Measurements from ENCODE around the gene SLC49A4. TPM values are rescaled to one million over a fixed set of nuclear protein-coding genes. Genes with fewer than 3 reads are reported as not detected.

SLC49A4 gene
- total and polyA plus RNA-seq, 2 of the 13 experiments (the other 11 are each of a cell fraction or from before 2014, with no cell fraction given) = 6.5 to 16.3 TPM

GRCh38 chr3:122893282-122893681 is 98.4 kb downstream of the SLC49A4 start:
- Histone ChIP-seq H3K36me3 (replicated peaks in 1 of 2; ENCODE audit: control insufficient read depth in 1 of 2, insufficient read depth in 2 of 2, low read length in 2 of 2) (no peaks in the 10 kb centered on the region), H4K20me1 (ENCODE audit: insufficient read depth, low read length) (no peaks in the 10 kb centered on the region), H3K4me1 (ENCODE audit: insufficient read depth, low read length) (peaks cover 39% of the 10 kb centered on the region), H3K9me3 (ENCODE audit: low read length) (no peaks in the 10 kb centered on the region), H3K27me3 (ENCODE audit: control insufficient read depth in 1 of 2, insufficient read depth in 2 of 2, low read length in 2 of 2) (peaks cover 0 to 3% of the 10 kb centered on the region in 2 experiments; a peak in 1 of 5 replicates), H3K4me3 (replicated peaks in 1 of 3; ENCODE audit: insufficient read depth in 1 of 3, low read depth in 2 of 3, low read length in 3 of 3) (no peak overlapping the region; a peak in 2 of 6 replicates), H3K27ac (ENCODE audit: extremely low read length, insufficient read depth, low read length) (no peak overlapping the region), H3K4me2 (ENCODE audit: low read depth, low read length) (peak overlapping the region; percentile 82), H3K9ac (ENCODE audit: insufficient read depth, low read depth, low read length) (no peak overlapping the region; the same call in 1 of the 2 replicates), H2AFZ (ENCODE audit: low read length) (no peak overlapping the region), H3K79me2 (ENCODE audit: insufficient read depth, low read length) (no peaks in the 10 kb centered on the region)
- FAIRE-seq = peak; percentile 46
- intact Hi-C loops (cut with micrococcal nuclease; ENCODE audit: unreplicated experiment) = no loop called here
- POLR2A ChIA-PET = no interaction called here
- in situ Hi-C loops (cut with HindIII; ENCODE audit: extremely low pct_ligation_motif_present, low pct_unique_long_range_greater_than_20kb) = no loop called here
- 37% methylated on average over 8 of the region's 8 CpGs for WGBS (ENCODE audit: low lambda C conversion rate)
- ATAC-seq = peak; percentile 34; the same call in 1 of the 3 replicates
- no TSS peak for BruUV-seq (replicated peaks)
- CTCF ChIA-PET (ENCODE audit: low intra/inter-chr PET ratio, low total read pairs) = no interaction called here
- DNase-seq (ENCODE audit: low spot score) = peak; percentile 28
- TF ChIP-seq KDM5B (CRISPR knock-in tag; IDR thresholded peaks at IDR 0.05; ENCODE audit: borderline replicate concordance) = no peak
- TF ChIP-seq SOX5 (CRISPR knock-in tag; IDR thresholded peaks at IDR 0.05; ENCODE audit: borderline replicate concordance) = 0 out of 2 replicates have a peak, but pooled peaks have one; percentile 20
- no peak for TF ChIP-seq ZC3H13 (CRISPR knock-in tag; IDR thresholded peaks at IDR 0.05)
- peak; percentile 28; the same call in 1 of the 2 replicates for TF ChIP-seq HMG20A (CRISPR knock-in tag; IDR thresholded peaks at IDR 0.05; ENCODE audit: borderline replicate concordance)
- no peak for TF ChIP-seq TMF1 (CRISPR knock-in tag; IDR thresholded peaks at IDR 0.05; ENCODE audit: low read depth)
- no peak for TF ChIP-seq ZBTB7A (CRISPR knock-in tag; IDR thresholded peaks at IDR 0.05)
- peak; percentile 62 for TF ChIP-seq ZNF629 (CRISPR knock-in tag; conservative IDR thresholded peaks at IDR 0.05)
- no peak for TF ChIP-seq ZNF543 (CRISPR knock-in tag; IDR thresholded peaks at IDR 0.05)
- TF ChIP-seq DZIP1 (CRISPR knock-in tag; IDR thresholded peaks at IDR 0.05) = no peak
- TF ChIP-seq CHCHD3 (CRISPR knock-in tag; IDR thresholded peaks at IDR 0.05) = no peak
- peak; percentile 9; the same call in 1 of the 2 replicates for TF ChIP-seq RXRB (CRISPR knock-in tag; IDR thresholded peaks at IDR 0.05; ENCODE audit: borderline replicate concordance)
- TF ChIP-seq ZNF296 (CRISPR knock-in tag; conservative IDR thresholded peaks at IDR 0.05) = no peak
- no peak for TF ChIP-seq MIER3 (CRISPR knock-in tag; IDR thresholded peaks at IDR 0.05; ENCODE audit: borderline replicate concordance)
- no peak for TF ChIP-seq RARG (CRISPR knock-in tag; IDR thresholded peaks at IDR 0.05; ENCODE audit: low read depth)
- 0 out of 2 replicates have a peak, but pooled peaks have one; percentile 6 for TF ChIP-seq ARID3A (IDR thresholded peaks at IDR 0.05; ENCODE audit: low read depth, low read length)
- no peak for TF ChIP-seq ZNF597 (CRISPR knock-in tag; IDR thresholded peaks at IDR 0.05)

Data from HepG2 (cell line).